Measurements from ENCODE around the gene TMEM220.

The TMEM220 gene

DNA sequence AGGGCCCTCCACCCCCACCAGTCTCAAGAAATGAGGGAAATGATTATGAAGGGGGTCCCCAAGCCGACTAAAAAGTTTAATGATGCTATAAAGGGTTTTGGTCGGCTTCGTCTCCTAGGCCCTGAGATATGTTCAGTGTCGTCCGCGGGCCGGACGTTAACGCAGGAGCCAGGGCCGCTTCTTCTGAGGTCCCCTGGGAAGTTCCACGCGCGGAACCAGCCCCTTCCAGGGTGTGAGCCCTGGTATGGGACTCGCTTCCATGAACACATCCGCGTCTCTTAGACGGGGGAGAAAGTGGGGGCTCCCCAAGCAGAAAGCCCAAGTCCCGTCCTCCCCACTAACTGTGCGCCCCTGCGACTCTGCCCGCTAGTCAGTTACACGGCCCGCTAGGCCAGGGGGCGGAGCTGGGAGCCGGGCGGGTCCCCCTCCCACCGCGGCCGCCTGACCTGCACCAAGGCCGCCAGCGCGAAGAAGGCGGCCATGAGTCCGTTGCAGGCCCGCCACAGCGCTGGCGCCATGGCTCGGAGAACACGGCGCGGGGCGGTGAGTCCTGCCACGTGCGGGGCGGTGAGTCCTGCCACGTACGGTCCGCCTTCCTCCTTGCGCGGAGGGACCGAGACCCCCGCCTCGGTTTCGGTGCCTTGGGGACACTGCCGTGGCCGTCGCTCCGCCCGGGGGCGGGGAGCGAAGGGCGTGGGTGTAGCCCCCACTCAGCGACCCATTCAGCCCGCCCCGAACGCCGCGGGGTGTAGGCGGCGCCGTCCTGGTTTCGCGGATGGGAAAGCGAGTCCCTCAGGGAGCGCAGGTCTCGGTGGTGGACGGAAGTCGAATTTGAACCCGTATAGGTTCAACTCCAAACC, at the start of gene TMEM220:
TSS of gene TMEM220 (minus strand) at position 690 of the 860 bp plus-strand sequence. CDS start at position 518, 172 bp downstream.
- no peak for DNase-seq

GRCh38 chr17:10779609-10780008, 49.8 kb upstream of the TMEM220 start:
- no peak for DNase-seq

DNA sequence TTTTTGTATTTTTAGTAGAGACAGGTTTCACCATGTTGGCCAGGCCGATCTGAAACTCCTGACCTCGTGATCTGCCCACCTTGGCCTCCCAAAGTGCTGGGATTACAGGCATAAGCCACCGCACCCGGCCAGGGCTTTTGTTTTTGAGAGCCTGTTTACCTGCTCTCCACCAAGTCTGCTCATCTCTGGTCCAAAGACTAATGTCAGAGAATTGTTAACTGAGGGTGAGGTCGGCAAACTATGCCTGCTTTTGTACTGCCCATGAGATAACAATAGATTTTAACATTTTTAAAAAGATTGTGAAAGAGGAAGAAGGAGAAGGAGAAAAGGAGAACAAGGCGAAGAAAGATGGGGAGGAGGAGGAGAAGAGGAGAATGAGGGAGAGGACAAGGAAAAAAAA, 48.1 kb upstream of the TMEM220 start:
- DNase-seq = no peak

- DNase-seq = no peak
Observed at GRCh38 chr17:10777131-10777807, 47.4 kb upstream of the TMEM220 start.

DNA sequence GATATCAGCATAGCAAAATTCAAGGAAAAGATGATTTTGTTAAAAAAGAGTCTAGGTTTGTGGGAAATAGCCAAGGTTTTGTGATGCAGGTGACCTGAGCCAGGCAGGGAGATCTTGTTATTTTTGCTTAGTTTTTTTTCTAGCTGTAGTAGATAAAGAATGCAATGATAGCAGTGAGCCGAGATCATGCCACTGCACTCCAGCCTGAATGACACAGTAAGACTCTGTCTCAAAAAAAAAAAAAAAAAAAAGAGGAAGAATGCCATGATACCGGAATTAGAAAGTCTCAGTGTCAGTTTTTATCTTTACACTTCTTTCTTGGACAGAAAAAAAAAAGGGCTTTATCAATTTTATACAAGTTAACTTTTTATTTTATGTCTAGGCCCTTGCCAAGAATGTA, 46.6 kb upstream of the TMEM220 start:
- DNase-seq = no peak

GRCh38 chr17:10775740-10776356, 46.0 kb upstream of the TMEM220 start:
- DNase-seq = no peak

GRCh38 chr17:10775058-10775457, 45.2 kb upstream of the TMEM220 start:
- no peak for DNase-seq

GRCh38 chr17:10773391-10773790, 43.6 kb upstream of the TMEM220 start:
- DNase-seq = no peak

- no peak for DNase-seq
Observed at GRCh38 chr17:10772425-10773380, 42.9 kb upstream of the TMEM220 start.

DNA sequence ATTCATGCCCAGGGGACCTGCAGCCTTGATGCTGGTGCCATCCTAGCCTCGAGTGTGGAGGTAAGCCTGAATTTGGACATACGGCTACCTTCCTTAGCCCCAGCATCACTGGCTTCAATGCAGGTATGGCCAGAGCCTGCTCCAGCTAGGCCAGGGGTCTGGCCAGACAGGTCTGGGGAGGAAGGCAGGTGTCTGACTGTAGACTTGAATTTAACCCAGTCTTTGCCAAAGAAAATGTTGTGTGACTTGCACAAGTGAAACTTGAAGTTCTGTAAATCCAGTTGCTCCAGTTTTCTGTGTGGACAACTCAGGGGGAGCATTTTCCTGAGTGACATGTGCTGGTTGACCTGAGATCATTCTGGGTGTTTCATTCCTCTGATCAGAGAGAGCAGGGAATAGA, 41.3 kb upstream of the TMEM220 start:
- DNase-seq = no peak

GRCh38 chr17:10769840-10770239, 40.0 kb upstream of the TMEM220 start:
- DNase-seq = no peak

GRCh38 chr17:10768750-10769251, 39.0 kb upstream of the TMEM220 start:
- DNase-seq = no peak

DNA sequence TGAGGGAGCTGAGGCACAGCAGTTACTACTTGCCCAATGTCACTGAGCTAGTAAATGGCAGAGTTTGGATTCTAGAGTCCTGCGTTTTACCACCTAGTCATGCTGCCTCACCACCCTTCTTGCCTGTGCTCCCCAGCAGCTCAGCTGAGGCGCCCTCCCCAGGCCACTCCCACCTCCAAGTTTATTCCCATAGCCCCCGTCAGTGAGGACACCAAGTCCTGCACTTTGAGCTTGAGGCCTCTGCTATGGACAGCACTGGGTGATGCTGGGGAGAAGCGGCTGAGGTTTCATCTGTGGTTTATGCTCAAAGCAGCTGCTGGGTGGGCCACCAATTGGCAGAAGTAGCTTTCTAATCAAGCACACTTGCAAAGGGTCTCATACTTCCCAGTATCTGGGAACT, 37.4 kb upstream of the TMEM220 start:
- no peak for DNase-seq

DNA sequence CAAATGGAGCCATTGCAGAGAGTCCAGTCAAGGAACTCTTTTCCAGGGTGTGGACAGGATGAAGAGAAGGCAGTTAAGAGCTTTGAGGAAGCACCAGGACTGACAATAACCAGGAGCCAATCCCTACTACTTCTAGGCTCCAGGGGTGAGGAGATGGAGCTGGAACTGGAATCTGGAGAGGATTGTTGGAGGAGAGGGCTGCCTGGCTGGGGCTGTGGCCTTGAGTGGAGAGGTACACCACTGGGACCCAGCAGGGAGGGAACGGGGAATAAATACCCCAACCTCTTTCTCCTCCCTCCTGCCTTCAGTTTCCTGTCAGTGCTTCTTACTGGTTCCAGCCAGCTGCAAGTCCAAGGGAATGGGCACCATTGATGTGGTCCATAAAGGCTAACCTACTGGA, 32.2 kb upstream of the TMEM220 start:
- no peak for DNase-seq

DNA sequence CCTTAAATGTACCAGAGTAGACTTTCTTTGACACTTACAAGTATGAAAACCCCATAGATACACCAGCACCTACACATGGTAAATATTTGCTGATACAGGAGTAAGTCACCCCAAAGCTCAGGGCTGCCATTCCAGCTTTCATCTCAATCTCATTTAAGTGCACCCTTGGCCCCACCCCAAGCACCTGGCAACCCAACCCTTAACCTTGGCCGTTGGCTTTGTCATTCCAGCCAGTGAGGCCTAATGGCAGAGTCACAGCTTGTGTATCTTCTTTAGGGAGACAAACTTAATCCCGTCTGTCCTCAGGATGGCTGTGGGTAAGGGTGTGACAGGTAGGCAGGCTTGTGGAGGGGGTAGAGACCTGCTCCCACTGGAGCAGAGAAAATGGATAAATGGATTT, 31.5 kb upstream of the TMEM220 start:
- no peak for DNase-seq

GRCh38 chr17:10758062-10758461, 28.2 kb upstream of the TMEM220 start:
- DNase-seq = no peak

DNA sequence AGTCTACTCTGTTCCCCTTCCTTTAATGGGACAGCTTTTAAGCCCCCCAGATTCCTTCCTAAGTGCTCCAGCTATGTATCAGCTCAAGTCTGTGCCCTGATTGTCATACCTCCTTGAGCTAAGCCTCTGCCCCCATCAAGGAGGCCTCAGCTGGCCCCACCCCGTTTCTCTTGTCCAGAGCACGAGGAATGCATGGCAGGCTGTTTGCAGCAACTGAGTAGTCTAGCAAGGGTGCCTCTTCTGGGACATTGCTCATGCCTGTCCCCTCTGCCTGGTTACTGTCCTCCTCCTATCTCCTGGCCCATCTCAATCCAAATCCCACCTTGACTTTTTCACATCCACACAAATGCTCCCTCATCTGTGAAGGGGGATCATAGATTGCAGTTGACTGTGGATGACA, 27.8 kb upstream of the TMEM220 start:
- no peak for DNase-seq

DNA sequence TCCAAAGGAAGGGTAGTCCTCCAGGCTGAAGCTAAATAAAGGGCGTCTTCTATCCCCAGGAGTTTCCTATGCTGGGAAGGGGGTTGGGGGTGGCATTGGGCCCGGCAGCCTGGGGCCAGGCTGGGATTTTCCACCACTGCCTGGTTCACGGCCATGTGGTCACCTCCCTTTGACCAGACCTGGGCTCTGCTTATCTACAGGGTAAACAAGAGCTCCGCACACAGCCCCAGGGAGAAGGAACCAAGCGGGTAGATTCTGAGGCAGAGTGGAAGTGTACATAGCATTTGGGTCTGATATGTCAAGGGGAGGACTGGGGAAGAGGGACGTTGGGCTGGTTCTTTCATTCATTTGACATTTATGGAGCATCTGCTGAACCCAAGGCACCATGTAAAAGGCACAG, 27.2 kb upstream of the TMEM220 start:
- DNase-seq = no peak

DNA sequence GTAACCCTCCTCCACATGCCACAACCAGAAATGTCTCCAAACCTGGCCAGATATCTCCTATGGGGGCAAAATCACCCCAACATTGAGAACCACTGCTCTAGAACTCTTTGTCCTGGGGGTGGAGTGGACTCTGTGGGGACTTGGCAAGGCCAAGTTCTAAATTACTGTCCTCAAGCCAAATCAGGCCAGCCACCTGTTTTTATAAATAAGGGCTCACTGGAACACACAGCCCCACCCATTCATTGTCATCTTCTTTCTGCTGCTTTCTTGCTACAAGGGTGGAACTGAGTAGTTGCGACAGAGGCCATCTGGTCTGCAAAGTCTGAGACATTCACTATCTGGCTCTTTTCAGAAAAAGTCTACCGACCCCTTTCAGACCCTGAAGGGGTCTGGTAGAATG, 26.8 kb upstream of the TMEM220 start:
- DNase-seq = no peak

DNA sequence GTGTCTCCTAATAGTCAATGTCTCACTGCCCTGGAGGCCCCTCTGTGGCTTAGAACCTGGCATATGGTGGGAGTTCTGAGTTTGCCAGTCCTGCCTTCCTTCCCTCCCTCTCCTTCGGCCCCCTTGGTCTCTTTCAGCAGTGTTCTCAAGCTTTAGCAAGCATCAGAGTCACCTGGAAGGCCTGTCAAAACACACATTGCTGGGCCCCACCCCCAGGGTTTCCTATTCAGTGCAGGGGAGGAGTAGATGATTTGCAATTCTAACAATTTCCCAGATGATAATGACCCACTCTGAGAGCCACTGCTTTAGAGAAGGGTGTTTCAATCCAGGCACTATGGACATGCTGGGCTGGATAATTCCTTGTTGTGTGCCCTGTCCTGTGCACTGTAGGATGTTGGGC, 26.4 kb upstream of the TMEM220 start:
- no peak for DNase-seq

DNA sequence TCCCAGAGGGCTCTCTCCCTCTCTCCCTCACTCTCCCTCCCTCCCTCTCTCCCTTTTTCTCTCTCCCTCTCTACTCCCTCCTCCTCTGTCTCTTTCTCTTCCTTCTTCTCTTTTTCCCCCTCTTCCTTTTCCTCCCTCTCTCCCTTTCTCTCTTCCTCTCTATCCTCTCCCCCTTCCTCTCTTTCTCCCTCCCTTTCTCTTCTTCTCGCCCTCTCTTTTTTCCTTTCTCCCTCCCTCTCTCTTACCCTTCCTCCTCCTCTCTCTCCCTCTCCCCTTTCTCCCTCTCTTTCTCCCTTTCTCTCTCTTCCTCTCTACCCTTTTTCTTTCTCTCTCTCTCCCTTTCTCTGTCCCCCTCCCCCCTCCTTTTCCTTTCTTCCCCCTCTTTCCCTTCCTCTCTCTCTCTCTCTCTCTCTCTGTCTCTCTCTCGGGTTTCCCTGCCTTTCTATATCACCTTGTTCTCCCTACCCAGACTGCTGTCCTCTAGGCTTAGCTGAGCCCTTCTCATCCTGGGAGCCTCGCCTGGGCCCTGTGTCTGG, 25.8 kb upstream of the TMEM220 start:
- no peak for DNase-seq

- no peak for DNase-seq
Observed at GRCh38 chr17:10754861-10755591, 25.2 kb upstream of the TMEM220 start.

Measured in SIG-M5 (cell line).